Nephron progenitor cell (in vitro differentiated cells): ENCODE data around the gene FSCN2.
A peak's percentile ranks its signal among the peaks of the same experiment; 100 is the strongest.

Experiments
- DNase-seq: peaks from one replicate; pipeline ENCODE4 v3.0.0; 2021
- H3K27ac Mint-ChIP-seq: 2 replicates; pipeline ENCODE4 v1.8.0; 2021; ENCODE audit warnings: mild to moderate bottlenecking, moderate library complexity, mixed read lengths
- H3K27me3 Mint-ChIP-seq: 2 replicates; pipeline ENCODE4 v1.8.0; 2021; ENCODE audit warnings: mild to moderate bottlenecking, low read depth, mixed read lengths; ENCODE audit not compliant: poor library complexity
- H3K36me3 Mint-ChIP-seq: 2 replicates; pipeline ENCODE4 v1.8.0; 2021; ENCODE audit warnings: low read depth, mixed read lengths
- H3K4me1 Mint-ChIP-seq: 2 replicates; pipeline ENCODE4 v1.8.0; 2021; ENCODE audit warnings: mixed read lengths
- H3K4me3 Mint-ChIP-seq: 2 replicates; pipeline ENCODE4 v1.8.0; 2021; ENCODE audit warnings: mild to moderate bottlenecking, moderate library complexity, mixed read lengths
- H3K9me3 Mint-ChIP-seq: 2 replicates; pipeline ENCODE4 v1.8.0; 2021; ENCODE audit warnings: mild to moderate bottlenecking, moderate library complexity, mixed read lengths
- CTCF ChIP-seq: fragments of 200-600 bp; sonication (generic); IDR thresholded peaks from 2 replicates; pipeline ENCODE4 v1.5.0; 2021; ENCODE audit warnings: antibody characterized with exemption

The FSCN2 gene

GRCh38 chr17:81513753-81514488 is 14.3 kb upstream of the FSCN2 start:
- peak overlapping the region; percentile 80 for H3K4me3 Mint-ChIP-seq
- H3K4me1 Mint-ChIP-seq = peaks cover 60% of the 10 kb centered on the region
- peaks cover 10% of the 10 kb centered on the region for H3K9me3 Mint-ChIP-seq
- no peak for TF ChIP-seq CTCF
- H3K36me3 Mint-ChIP-seq = peaks cover 31% of the 10 kb centered on the region
- H3K27ac Mint-ChIP-seq = no peak overlapping the region
- peak; percentile 78 for DNase-seq
- peaks cover 12% of the 10 kb centered on the region for H3K27me3 Mint-ChIP-seq

GRCh38 chr17:81514489-81514738 is 13.8 kb upstream of the FSCN2 start:
- Mint-ChIP-seq H3K9me3 (peaks cover 5% of the 10 kb centered on the region), H3K4me3 (peak overlapping the region; percentile 74), H3K27ac (no peak overlapping the region), H3K4me1 (peaks cover 55% of the 10 kb centered on the region), H3K36me3 (peaks cover 26% of the 10 kb centered on the region), H3K27me3 (peaks cover 12% of the 10 kb centered on the region)
- no peak for TF ChIP-seq CTCF
- DNase-seq = no peak

GRCh38 chr17:81514739-81515529 is 13.2 kb upstream of the FSCN2 start:
- DNase-seq = peak; percentile 71
- peaks cover 50% of the 10 kb centered on the region for H3K4me1 Mint-ChIP-seq
- no peak overlapping the region for H3K27ac Mint-ChIP-seq
- no peak for TF ChIP-seq CTCF
- H3K36me3 Mint-ChIP-seq = peaks cover 21% of the 10 kb centered on the region
- H3K27me3 Mint-ChIP-seq = peaks cover 16% of the 10 kb centered on the region
- peak overlapping the region; percentile 84 for H3K4me3 Mint-ChIP-seq
- peaks cover 5% of the 10 kb centered on the region for H3K9me3 Mint-ChIP-seq

GRCh38 chr17:81515530-81516041 is 12.6 kb upstream of the FSCN2 start:
- Mint-ChIP-seq H3K36me3 (peaks cover 14% of the 10 kb centered on the region), H3K9me3 (peaks cover 5% of the 10 kb centered on the region), H3K27me3 (peaks cover 23% of the 10 kb centered on the region), H3K4me3 (peak overlapping the region; percentile 84), H3K4me1 (peaks cover 47% of the 10 kb centered on the region), H3K27ac (no peak overlapping the region)
- DNase-seq = no peak
- TF ChIP-seq CTCF = no peak

GRCh38 chr17:81516439-81516838 is 11.7 kb upstream of the FSCN2 start:
- Mint-ChIP-seq H3K27me3 (peaks cover 31% of the 10 kb centered on the region), H3K4me1 (peaks cover 43% of the 10 kb centered on the region), H3K27ac (no peak overlapping the region), H3K4me3 (peak overlapping the region; percentile 84), H3K36me3 (peaks cover 6% of the 10 kb centered on the region), H3K9me3 (peaks cover 2% of the 10 kb centered on the region)
- DNase-seq = no peak
- TF ChIP-seq CTCF = no peak

GRCh38 chr17:81517009-81517338 is 11.2 kb upstream of the FSCN2 start:
- no peak overlapping the region for H3K27ac Mint-ChIP-seq
- peaks cover 43% of the 10 kb centered on the region for H3K4me1 Mint-ChIP-seq
- H3K9me3 Mint-ChIP-seq = no peaks in the 10 kb centered on the region
- no peak for DNase-seq
- peaks cover 33% of the 10 kb centered on the region for H3K27me3 Mint-ChIP-seq
- peak overlapping the region; percentile 84 for H3K4me3 Mint-ChIP-seq
- no peak for TF ChIP-seq CTCF
- H3K36me3 Mint-ChIP-seq = peaks cover under 1% of the 10 kb centered on the region
